Central memory CD8-positive, alpha-beta T cell (primary cell): ENCODE measurements around the gene SERPINB1.
"Not testable (repeated sequence)": the region's sequence is repeated elsewhere in the genome, so short reads cannot be mapped to it uniquely, and the experiment has no call there.

Experiments used
- ATAC-seq: fragments of 150-1000 bp; cut with Tn5 transposase; replicated peaks from 2 replicates; pipeline ENCODE4 v1.10.0; 2022; ENCODE audit warnings: mild to moderate bottlenecking, moderate FRiP score, moderate number of reproducible peaks; ENCODE audit not compliant: poor library complexity, severe bottlenecking; ENCODE audit errors: extremely low read depth
- DNase-seq, 2 donors: peaks; one replicate each; pipeline ENCODE4 v3.0.0; 2021; ENCODE audit warnings: low spot score in 2 of 2
- H3K27ac Mint-ChIP-seq: one replicate; pipeline ENCODE4 v1.8.0; 2022; ENCODE audit warnings: low read depth, mild to moderate bottlenecking, moderate library complexity, mixed read lengths
- H3K27me3 Mint-ChIP-seq: one replicate; pipeline ENCODE4 v1.8.0; 2022; ENCODE audit warnings: mixed read lengths
- H3K36me3 Mint-ChIP-seq: one replicate; pipeline ENCODE4 v1.8.0; 2022; ENCODE audit warnings: mild to moderate bottlenecking, moderate library complexity, mixed read lengths; ENCODE audit not compliant: insufficient read depth
- H3K4me1 Mint-ChIP-seq: one replicate; pipeline ENCODE4 v1.8.0; 2022; ENCODE audit warnings: mixed read lengths
- H3K4me3 Mint-ChIP-seq: one replicate; pipeline ENCODE4 v1.8.0; 2022; ENCODE audit warnings: mild to moderate bottlenecking, moderate library complexity, mixed read lengths
- H3K9me3 Mint-ChIP-seq: one replicate; pipeline ENCODE4 v1.8.0; 2022; ENCODE audit warnings: mixed read lengths

The SERPINB1 gene

DNA sequence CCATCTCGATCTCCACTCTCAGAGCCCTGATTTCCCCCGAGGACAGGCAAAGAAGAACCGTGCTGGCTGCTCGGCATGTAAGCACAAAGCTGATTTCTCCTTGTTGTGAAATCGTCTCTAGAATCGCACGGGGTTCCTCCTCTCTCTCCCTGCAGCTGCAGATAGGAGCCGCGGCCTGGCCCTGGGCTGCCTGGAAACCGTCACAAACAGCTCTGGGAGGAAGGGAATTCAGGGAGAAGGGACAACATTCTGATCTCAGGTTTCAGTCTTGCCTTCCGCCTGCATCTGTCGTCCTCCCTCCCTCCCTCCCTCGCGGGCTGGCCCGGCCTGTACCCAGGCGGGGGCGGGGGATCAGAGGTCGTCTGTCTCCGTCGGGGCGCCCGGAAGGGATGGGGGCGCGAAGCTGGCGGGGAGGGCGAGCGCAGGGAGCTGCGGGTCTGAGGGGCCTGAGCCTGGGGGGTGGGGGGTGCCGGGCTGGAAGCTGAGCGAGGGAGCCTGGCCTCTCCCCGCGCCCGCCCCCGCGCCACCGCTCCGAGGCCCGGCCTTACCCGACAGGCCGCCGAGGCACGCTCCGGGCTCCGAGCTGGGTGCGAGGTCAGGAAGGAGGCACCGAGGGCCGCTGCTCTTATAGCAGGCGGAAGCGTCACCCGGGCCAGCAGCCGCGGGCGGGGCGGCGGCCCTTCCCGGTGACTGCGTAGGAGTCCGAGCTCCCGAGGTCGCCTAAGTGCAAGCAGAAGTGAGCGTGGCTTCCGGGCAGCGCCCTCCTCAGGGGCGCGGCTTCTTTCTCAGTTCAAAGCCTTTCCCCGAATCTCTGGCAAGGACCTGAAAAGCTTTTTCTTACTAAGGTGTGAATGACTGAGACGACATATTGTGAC, at the start of gene SERPINB1:
Gene SERPINB1 (minus strand): TSS at position 600 of the 875 bp plus-strand sequence. CDS start 1,277 bp downstream, outside the sequence.
- ATAC-seq (peak; percentile 74), DNase-seq (peak; percentile 49 to 60)
- Mint-ChIP-seq H3K4me3 (peak within 1 kb of the TSS; percentile 91), H3K9me3 (no peaks in the 10 kb centered on the region), H3K36me3 (peaks cover 25% of the 10 kb centered on the region), H3K4me1 (peaks cover 39% of the 10 kb centered on the region), H3K27ac (peak within 1 kb of the TSS; percentile 93), H3K27me3 (no peaks in the 10 kb centered on the region)

DNA sequence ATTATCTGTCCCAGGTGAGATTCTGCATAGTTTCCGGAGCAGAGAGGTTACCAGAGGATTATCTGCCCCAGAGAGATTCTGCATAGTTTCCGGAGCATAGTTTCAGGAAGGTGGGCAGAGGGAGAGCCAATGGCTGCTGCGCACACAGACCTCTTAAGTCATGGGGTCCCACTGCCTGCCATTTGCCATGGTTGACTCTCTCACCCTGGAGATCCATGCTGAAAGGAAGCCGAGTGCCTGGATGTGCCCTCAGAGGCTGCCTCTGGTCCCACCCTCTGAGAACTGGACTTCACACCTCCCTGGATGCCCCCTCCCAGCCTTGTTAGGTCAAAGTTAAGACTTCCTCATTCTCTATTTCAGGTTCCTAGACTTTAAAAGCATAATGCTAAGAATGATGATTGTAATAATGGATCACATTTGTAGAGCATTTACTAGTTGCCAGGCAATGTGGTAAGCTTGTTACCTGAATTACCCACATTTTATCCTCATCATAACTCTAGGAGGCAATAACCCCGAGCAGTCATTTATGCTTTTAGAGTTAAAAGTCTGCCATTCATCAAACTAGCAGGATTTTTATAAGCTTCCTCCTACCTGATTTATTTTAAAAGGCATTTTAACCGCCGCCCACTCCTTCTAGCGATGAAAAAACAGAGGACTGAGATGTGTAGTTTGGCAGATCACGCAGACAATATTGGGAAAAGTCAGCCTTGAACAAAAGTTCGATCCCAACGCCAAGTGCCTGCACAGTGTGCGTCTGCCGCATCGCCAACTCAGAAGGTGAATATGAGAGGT, 49.5 kb upstream of the SERPINB1 start:
- H3K27me3 Mint-ChIP-seq = no peaks in the 10 kb centered on the region
- peaks cover 79% of the 10 kb centered on the region for H3K36me3 Mint-ChIP-seq
- peaks cover 54% of the 10 kb centered on the region for H3K4me1 Mint-ChIP-seq
- peak overlapping the region; percentile 74 for H3K27ac Mint-ChIP-seq
- H3K9me3 Mint-ChIP-seq = no peaks in the 10 kb centered on the region
- H3K4me3 Mint-ChIP-seq = peak overlapping the region; percentile 13
- no peak for DNase-seq
- no peak for ATAC-seq

- DNase-seq (no peak), ATAC-seq (no peak)
- H3K36me3 Mint-ChIP-seq = peaks cover 36% of the 10 kb centered on the region
- H3K9me3 Mint-ChIP-seq = no peaks in the 10 kb centered on the region
- no peak overlapping the region for H3K4me3 Mint-ChIP-seq
- H3K27ac Mint-ChIP-seq = no peak overlapping the region
- H3K27me3 Mint-ChIP-seq = no peaks in the 10 kb centered on the region
- H3K4me1 Mint-ChIP-seq = peaks cover 55% of the 10 kb centered on the region
Measured at GRCh38 chr6:2885967-2886735, 44.5 kb upstream of the SERPINB1 start.

GRCh38 chr6:2884804-2885203, 43.1 kb upstream of the SERPINB1 start:
- peaks cover 63% of the 10 kb centered on the region for H3K4me1 Mint-ChIP-seq
- H3K36me3 Mint-ChIP-seq = peaks cover 23% of the 10 kb centered on the region
- no peak overlapping the region for H3K27ac Mint-ChIP-seq
- H3K27me3 Mint-ChIP-seq = no peaks in the 10 kb centered on the region
- ATAC-seq (no peak), DNase-seq (no peak)
- no peaks in the 10 kb centered on the region for H3K9me3 Mint-ChIP-seq
- no peak overlapping the region for H3K4me3 Mint-ChIP-seq

- Mint-ChIP-seq H3K27me3 (no peaks in the 10 kb centered on the region), H3K4me1 (peaks cover 66% of the 10 kb centered on the region), H3K27ac (no peak overlapping the region), H3K4me3 (no peak overlapping the region), H3K36me3 (peaks cover 17% of the 10 kb centered on the region), H3K9me3 (no peaks in the 10 kb centered on the region)
- DNase-seq (no peak), ATAC-seq (no peak)
Measured at GRCh38 chr6:2883673-2884072, 42.0 kb upstream of the SERPINB1 start.

- H3K4me3 Mint-ChIP-seq = peak overlapping the region; percentile 62
- no peak for DNase-seq
- no peaks in the 10 kb centered on the region for H3K27me3 Mint-ChIP-seq
- ATAC-seq = no peak
- peaks cover 7% of the 10 kb centered on the region for H3K36me3 Mint-ChIP-seq
- H3K9me3 Mint-ChIP-seq = no peaks in the 10 kb centered on the region
- peaks cover 76% of the 10 kb centered on the region for H3K4me1 Mint-ChIP-seq
- peak overlapping the region; percentile 80 for H3K27ac Mint-ChIP-seq
Measured at GRCh38 chr6:2881423-2881822, 39.8 kb upstream of the SERPINB1 start.

- Mint-ChIP-seq H3K4me3 (peak overlapping the region; percentile 62), H3K4me1 (peaks cover 70% of the 10 kb centered on the region), H3K27ac (peak overlapping the region; percentile 80)
- not testable (repeated sequence) for H3K36me3 Mint-ChIP-seq, H3K9me3 Mint-ChIP-seq, H3K27me3 Mint-ChIP-seq, DNase-seq
- peak; percentile 61 for ATAC-seq
Measured at GRCh38 chr6:2880156-2880555, 38.5 kb upstream of the SERPINB1 start.

GRCh38 chr6:2877960-2878359, 36.3 kb upstream of the SERPINB1 start:
- Mint-ChIP-seq H3K27ac (peak overlapping the region; percentile 94), H3K4me1 (peaks cover 67% of the 10 kb centered on the region), H3K36me3 (peaks cover 6% of the 10 kb centered on the region), H3K9me3 (no peaks in the 10 kb centered on the region), H3K27me3 (no peaks in the 10 kb centered on the region), H3K4me3 (peak overlapping the region; percentile 94)
- DNase-seq = no peak
- no peak for ATAC-seq

DNA sequence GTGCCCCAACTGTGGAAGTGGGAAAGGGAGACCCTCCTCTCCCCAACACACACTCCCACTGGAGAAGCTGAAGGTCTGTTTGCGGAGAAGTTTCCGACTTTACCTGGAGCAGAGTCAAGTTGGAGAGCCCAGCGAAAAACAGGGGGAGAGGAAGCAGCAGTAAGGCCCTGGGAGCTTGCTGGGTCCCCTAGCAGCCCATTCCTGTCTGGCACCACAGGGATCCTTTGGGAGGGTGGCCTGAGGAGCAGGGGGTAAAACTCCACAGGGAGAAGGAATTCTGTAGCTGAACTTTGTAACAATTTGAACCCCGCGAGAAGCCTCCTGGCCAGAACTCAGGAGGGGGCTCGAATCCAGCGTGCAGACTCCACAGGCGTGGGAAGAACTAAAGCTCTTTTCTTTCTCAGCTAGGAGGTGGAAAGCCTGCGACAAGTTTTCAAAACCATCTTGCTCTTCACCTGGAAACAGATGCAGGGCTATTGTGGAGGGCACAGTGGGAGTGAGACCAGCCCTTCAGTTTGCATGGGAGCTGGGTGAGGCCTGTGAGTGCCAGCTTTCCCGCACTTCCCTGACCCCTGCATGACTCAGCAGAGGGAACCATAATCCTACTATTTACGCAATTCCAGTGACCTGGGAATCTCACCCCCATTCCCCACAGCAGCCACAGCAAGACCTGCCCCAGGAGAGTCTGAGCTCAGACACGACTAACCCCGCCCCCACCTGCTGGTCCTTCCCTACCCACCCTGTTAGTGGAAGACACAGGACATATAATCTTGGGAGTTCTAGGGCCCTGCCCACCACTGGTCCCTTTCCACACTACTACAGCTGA, 35.6 kb upstream of the SERPINB1 start:
- peaks cover 7% of the 10 kb centered on the region for H3K36me3 Mint-ChIP-seq
- peaks cover 74% of the 10 kb centered on the region for H3K4me1 Mint-ChIP-seq
- DNase-seq (no peak), ATAC-seq (no peak)
- no peaks in the 10 kb centered on the region for H3K27me3 Mint-ChIP-seq
- H3K4me3 Mint-ChIP-seq = peak overlapping the region; percentile 94
- H3K27ac Mint-ChIP-seq = peak overlapping the region; percentile 94
- no peaks in the 10 kb centered on the region for H3K9me3 Mint-ChIP-seq

DNA sequence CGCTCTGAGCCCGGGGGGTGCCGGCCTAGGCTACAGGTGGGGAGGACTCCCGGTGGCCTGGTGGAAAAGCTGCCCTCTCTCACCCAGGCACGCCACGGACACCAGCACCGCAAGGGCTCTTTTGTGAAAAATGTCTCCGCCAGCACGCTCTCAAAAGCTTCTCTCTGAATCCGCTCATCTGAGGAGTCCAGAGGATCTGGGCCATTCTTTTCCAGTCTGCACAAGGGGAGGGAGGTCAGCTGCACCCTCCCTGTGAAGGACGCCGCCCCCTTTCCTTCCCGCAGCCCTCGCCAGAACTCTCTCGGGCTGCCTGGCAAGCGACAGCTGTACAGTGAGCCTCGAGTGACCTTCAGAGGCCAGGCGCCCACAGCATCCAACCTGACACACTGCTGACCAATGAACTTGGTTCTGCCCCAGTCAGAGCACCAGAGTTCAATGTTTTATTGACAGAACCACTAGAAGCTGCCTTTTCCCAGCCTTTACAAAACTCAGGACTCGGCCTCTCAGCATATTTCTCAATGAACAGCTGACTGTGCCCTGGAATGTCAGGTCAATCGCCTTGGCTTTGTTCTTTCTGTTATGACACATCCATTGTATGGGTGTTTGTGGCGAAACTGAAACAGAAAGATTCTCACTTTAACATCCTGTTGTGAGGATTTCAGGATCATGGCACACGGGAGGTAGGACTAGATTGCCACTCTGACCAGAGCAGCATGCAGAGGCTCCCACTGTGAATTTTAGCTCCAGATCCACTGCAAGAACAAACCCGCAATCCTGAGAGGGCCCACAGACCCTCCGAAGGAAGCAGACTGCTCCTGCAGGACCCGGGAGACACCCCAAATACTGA, 34.8 kb upstream of the SERPINB1 start:
- no peaks in the 10 kb centered on the region for H3K9me3 Mint-ChIP-seq
- DNase-seq (no peak), ATAC-seq (peak; percentile 6)
- peaks cover 71% of the 10 kb centered on the region for H3K4me1 Mint-ChIP-seq
- peak overlapping the region; percentile 94 for H3K4me3 Mint-ChIP-seq
- no peaks in the 10 kb centered on the region for H3K27me3 Mint-ChIP-seq
- H3K36me3 Mint-ChIP-seq = peaks cover 8% of the 10 kb centered on the region
- peak overlapping the region; percentile 94 for H3K27ac Mint-ChIP-seq
